ENCODE data around the gene NKAPL.
A peak's percentile ranks its signal among the peaks of the same experiment; 100 is the strongest.

Gene NKAPL

GRCh38 chr6:28245206-28245941 is 13.7 kb upstream of the NKAPL start:
- no peak for DNase-seq (ENCODE audit: low read depth)

- DNase-seq (ENCODE audit: low read depth), result no peak
These were observed 10.2 kb upstream of the NKAPL start for GRCh38 chr6:28248916-28249315.

- no peak for DNase-seq (ENCODE audit: low read depth)
These were observed 8.3 kb upstream of the NKAPL start for GRCh38 chr6:28250747-28251146.

GRCh38 chr6:28251661-28252008 is 7.5 kb upstream of the NKAPL start:
- no peak for DNase-seq (ENCODE audit: low read depth)

- peak; percentile 67 for DNase-seq (ENCODE audit: low read depth)
These were observed 6.8 kb upstream of the NKAPL start, which contains the start of gene ZKSCAN4 for GRCh38 chr6:28252009-28252975. TSS of gene ZKSCAN4 (minus strand) at chr6:28252269. CDS start at chr6:28251980, 289 bp downstream.

- no peak for DNase-seq (ENCODE audit: low read depth)
These were observed 5.0 kb upstream of the NKAPL start for GRCh38 chr6:28254121-28254519.

GRCh38 chr6:28257042-28257441 is 2.1 kb upstream of the NKAPL start:
- no peak for DNase-seq (ENCODE audit: low read depth)

- no peak for DNase-seq (ENCODE audit: low read depth)
These were observed 4.8 kb downstream of the NKAPL start for GRCh38 chr6:28263922-28264321.

GRCh38 chr6:28264834-28265401 is 5.8 kb downstream of the NKAPL start:
- no peak for DNase-seq (ENCODE audit: low read depth)

- DNase-seq (ENCODE audit: low read depth), result no peak
These were observed 7.5 kb downstream of the NKAPL start for GRCh38 chr6:28266563-28266961.

GRCh38 chr6:28266962-28267694 is 8.0 kb downstream of the NKAPL start, which contains the start of gene ZSCAN26:
TSS of gene ZSCAN26 (plus strand) at chr6:28267143. CDS start at chr6:28271920, 4,777 bp downstream.
- peak; percentile 76 for DNase-seq (ENCODE audit: low read depth)

- DNase-seq (ENCODE audit: low read depth), result no peak
These were observed 8.6 kb downstream of the NKAPL start for GRCh38 chr6:28267695-28268059.

GRCh38 chr6:28269492-28269891 is 10.4 kb downstream of the NKAPL start:
- DNase-seq (ENCODE audit: low read depth), result peak; percentile 63

GRCh38 chr6:28274888-28275287 is 15.8 kb downstream of the NKAPL start:
- DNase-seq (ENCODE audit: low read depth), result no peak

GRCh38 chr6:28277746-28278145 is 18.6 kb downstream of the NKAPL start:
- DNase-seq (ENCODE audit: low read depth), result no peak

GRCh38 chr6:28280595-28281287 is 21.6 kb downstream of the NKAPL start:
- no peak for DNase-seq (ENCODE audit: low read depth)

- DNase-seq (ENCODE audit: low read depth), result peak; percentile 26
These were observed 22.4 kb downstream of the NKAPL start, which contains the start of gene PGBD1 for GRCh38 chr6:28281288-28282064. TSS of gene PGBD1 (plus strand) at chr6:28281572. CDS start at chr6:28283814, 2,242 bp downstream.

- no peak for DNase-seq (ENCODE audit: low read depth)
These were observed 23.8 kb downstream of the NKAPL start for GRCh38 chr6:28282926-28283325.

- DNase-seq (ENCODE audit: low read depth), result no peak
These were observed 32.5 kb downstream of the NKAPL start for GRCh38 chr6:28291573-28291972.

GRCh38 chr6:28295326-28295725 is 36.2 kb downstream of the NKAPL start:
- no peak for DNase-seq (ENCODE audit: low read depth)
